Upper lobe of right lung (tissue), 1 donor: Measurements from ENCODE around the gene PKM. TPM values are rescaled to one million over a fixed set of nuclear protein-coding genes. Genes with fewer than 3 reads are reported as not detected.

Source experiments
- ATAC-seq: fragments of 200-7000 bp; cut with Tn5 transposase; one replicate; pipeline ENCODE4 v1.9.1; 2020; ENCODE audit warnings: mild to moderate bottlenecking, moderate library complexity
- DNase-seq: peaks from one replicate; pipeline ENCODE4 v3.0.0-alpha.2; 2020
- H3K27ac ChIP-seq: fragments of 200-600 bp; one replicate; pipeline ENCODE4 v1.8.0; 2022
- H3K27me3 ChIP-seq: fragments of 200-600 bp; one replicate; pipeline ENCODE4 v1.8.0; 2022; ENCODE audit warnings: mild to moderate bottlenecking
- H3K36me3 ChIP-seq: fragments of 200-600 bp; one replicate; pipeline ENCODE4 v1.8.0; 2022
- H3K4me1 ChIP-seq: fragments of 200-600 bp; one replicate; pipeline ENCODE4 v1.8.0; 2022
- H3K4me3 ChIP-seq: fragments of 200-600 bp; one replicate; pipeline ENCODE4 v1.8.0; 2022; ENCODE audit warnings: mild to moderate bottlenecking
- H3K9me3 ChIP-seq: fragments of 200-600 bp; one replicate; pipeline ENCODE4 v1.8.0; 2022
- intact Hi-C: fragments of 100-400 bp; cut with DNase I; formaldehyde crosslinking; loops from one replicate; pipeline ENCODE4 v1.11.0; 2022
- total RNA-seq: library from RNA; stranded (reverse); fragmentation: NEBNext Ultra II Directional; extraction: Animal tissue kit (Norgen Biotek cat#: 25700); gene quantifications from one replicate; pipeline ENCODE4 v1.2.1, GENCODE V29; 2021
- TF ChIP-seq, protein P1 (sequence below): fragments of 200-600 bp; IDR thresholded peaks from one replicate; pipeline ENCODE4 v1.8.0; 2022; ENCODE audit warnings: antibody characterized with exemption
- donor health status: DM: no; HTN: yes; CAD: no; lungs with severe emphysema.

The PKM gene
- total RNA-seq, 1 donor from 2014 or later = 426 TPM

DNA sequence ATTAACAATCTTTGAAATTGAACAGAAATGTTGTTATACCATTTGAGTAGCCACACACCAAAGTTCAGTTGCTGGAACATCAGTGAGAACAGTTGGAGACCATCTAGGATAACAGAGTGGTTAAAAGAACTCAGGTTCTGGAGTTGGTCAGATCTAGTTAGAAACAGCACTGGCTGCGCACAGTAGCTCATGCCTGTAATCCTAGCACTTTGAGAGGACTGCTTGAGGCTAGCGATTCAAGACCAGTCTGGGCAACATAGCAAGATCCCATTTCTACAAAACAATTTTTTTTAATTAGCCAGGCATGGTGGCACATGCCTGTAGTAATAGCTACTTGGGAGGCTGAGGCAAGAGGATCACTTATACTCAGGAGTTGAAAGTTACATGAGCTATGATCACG, 7.6 kb upstream of the PKM start:
- Histone ChIP-seq H3K27ac (no peak overlapping the region), H3K27me3 (no peaks in the 10 kb centered on the region), H3K36me3 (peaks cover 38% of the 10 kb centered on the region), H3K4me3 (no peak overlapping the region), H3K4me1 (no peaks in the 10 kb centered on the region), H3K9me3 (no peaks in the 10 kb centered on the region)
- ATAC-seq (no peak), DNase-seq (no peak)
- TF ChIP-seq, protein P1, sequence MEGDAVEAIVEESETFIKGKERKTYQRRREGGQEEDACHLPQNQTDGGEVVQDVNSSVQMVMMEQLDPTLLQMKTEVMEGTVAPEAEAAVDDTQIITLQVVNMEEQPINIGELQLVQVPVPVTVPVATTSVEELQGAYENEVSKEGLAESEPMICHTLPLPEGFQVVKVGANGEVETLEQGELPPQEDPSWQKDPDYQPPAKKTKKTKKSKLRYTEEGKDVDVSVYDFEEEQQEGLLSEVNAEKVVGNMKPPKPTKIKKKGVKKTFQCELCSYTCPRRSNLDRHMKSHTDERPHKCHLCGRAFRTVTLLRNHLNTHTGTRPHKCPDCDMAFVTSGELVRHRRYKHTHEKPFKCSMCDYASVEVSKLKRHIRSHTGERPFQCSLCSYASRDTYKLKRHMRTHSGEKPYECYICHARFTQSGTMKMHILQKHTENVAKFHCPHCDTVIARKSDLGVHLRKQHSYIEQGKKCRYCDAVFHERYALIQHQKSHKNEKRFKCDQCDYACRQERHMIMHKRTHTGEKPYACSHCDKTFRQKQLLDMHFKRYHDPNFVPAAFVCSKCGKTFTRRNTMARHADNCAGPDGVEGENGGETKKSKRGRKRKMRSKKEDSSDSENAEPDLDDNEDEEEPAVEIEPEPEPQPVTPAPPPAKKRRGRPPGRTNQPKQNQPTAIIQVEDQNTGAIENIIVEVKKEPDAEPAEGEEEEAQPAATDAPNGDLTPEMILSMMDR = no peak
- intact Hi-C loops = no loop called here

DNA sequence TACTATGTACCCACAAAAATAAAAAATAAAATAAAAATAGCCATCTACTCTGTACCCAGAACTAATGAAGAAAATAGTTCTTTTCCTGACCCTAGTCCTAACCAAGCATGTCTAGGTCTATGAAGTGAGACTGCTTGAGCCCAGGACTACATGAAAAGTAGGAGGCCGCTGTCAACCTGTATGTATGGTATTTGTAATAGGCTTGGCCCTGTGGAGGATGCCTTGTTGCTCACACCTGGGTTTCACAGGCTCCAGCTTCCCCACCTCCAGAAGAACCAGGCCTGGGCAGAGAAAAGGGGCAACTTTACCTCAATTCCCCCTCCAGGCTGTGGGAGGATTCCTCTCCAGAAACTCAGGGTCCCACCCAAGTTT, 6.8 kb upstream of the PKM start:
- Histone ChIP-seq H3K4me3 (no peak overlapping the region), H3K27me3 (no peaks in the 10 kb centered on the region), H3K4me1 (peaks cover 3% of the 10 kb centered on the region), H3K36me3 (peaks cover 31% of the 10 kb centered on the region), H3K27ac (no peak overlapping the region), H3K9me3 (no peaks in the 10 kb centered on the region)
- intact Hi-C loops = no loop called here
- TF ChIP-seq, protein P1 = no peak
- ATAC-seq (no peak), DNase-seq (no peak)

DNA sequence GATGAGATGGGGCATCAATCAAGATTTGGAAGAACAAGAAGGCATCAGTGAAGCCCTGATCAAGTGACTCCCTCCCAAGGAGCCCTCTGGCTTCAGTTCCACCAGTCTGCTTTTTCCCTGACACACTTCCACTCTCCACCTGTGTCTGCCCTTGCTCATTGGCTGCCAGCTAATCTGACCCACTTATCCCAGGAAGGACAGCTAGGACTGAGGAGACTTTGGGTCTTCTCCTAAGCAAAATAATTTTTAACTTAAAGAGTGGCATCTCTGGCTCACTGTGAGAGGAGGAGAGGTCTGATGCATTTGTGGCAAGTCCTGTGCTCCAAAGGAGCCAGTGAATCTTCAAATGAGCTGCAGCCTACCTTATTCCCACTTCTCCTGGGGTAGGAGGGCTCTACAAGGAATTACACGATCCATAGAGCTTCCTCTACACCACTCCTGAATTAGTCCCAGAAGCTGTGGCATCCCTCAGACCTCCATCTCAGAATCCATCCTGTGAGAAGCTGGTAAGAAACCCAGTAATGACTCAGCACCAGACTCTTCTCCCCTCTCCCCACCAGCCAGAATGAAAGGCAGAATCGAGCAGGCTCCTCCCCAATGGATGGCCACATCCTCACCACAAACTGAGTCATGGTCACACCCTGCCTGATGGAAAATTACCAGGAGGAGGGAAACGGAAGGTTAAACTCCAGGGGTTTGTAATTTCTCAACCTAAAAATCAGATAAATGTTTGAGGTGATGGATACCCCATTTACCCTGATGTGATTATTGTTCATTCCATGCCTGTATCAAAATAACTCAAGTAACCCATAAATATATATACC, 6.3 kb upstream of the PKM start:
- H3K27me3 ChIP-seq = no peaks in the 10 kb centered on the region
- peaks cover 9% of the 10 kb centered on the region for H3K4me1 ChIP-seq
- H3K9me3 ChIP-seq = no peaks in the 10 kb centered on the region
- DNase-seq (no peak), ATAC-seq (peak; percentile 88)
- H3K4me3 ChIP-seq = no peak overlapping the region
- intact Hi-C loops = no loop called here
- TF ChIP-seq, protein P1 = no peak
- H3K27ac ChIP-seq = no peak overlapping the region
- H3K36me3 ChIP-seq = peaks cover 25% of the 10 kb centered on the region

DNA sequence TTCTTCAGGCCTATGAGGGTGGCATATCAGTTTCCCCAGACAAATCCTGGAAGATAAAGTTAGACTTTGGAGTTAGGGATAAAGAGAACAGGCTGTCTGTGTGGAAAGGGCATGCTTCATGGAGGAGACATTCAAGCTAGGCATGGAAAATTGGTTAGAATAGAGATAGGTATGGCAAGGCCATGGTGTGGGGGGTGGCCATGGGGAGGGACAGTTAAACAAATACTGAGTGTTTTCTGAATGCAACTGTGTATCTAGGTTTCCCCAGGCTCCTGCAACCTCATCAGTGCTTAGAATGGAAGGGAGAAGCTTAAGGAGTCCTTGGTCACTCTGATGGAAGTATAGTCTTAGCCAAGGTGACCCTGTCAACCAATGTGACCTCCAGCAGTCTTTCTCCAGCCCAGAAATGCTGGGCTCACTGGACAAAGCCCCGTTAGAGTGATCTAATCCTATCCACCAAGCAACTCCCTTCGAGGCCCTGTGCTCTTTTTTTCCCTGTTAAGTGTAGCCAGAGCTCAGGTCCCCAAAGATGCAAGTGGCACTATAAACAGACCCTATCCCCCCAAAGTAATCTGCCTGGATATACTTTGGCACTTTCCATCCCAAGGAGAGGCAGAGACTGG, 5.5 kb upstream of the PKM start:
- no peaks in the 10 kb centered on the region for H3K27me3 ChIP-seq
- TF ChIP-seq, protein P1 = no peak
- no peak for DNase-seq
- H3K4me3 ChIP-seq = no peak overlapping the region
- intact Hi-C loops = no loop called here
- peaks cover 14% of the 10 kb centered on the region for H3K4me1 ChIP-seq
- H3K9me3 ChIP-seq = no peaks in the 10 kb centered on the region
- peaks cover 17% of the 10 kb centered on the region for H3K36me3 ChIP-seq
- H3K27ac ChIP-seq = no peak overlapping the region
- no peak for ATAC-seq

DNA sequence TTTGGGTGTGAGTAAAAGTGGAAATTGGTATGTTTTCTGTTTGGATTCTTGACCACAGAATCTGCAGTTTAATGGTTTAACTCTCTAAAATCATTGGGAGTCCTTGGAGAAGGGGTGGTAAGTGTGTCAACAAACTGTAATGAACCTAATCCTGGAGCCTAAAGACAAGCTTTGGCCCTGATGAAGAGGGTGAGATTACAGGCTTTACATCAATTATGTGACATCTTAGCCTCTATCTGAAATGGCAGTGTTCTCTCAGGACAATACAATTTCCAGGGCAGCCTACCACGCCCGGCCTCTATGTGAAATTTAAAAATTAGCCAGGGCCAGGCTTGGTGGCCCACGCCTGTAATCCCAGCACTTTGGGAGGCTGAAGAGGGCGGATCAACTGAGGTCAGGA, 4.3 kb upstream of the PKM start:
- TF ChIP-seq, protein P1 = no peak
- ATAC-seq (no peak), DNase-seq (no peak)
- Histone ChIP-seq H3K27me3 (no peaks in the 10 kb centered on the region), H3K4me3 (no peak overlapping the region), H3K4me1 (peaks cover 14% of the 10 kb centered on the region), H3K27ac (no peak overlapping the region), H3K36me3 (peaks cover 8% of the 10 kb centered on the region), H3K9me3 (no peaks in the 10 kb centered on the region)
- intact Hi-C loops = no loop called here
